Measurements from ENCODE around the gene SLC4A11. TPM values are rescaled to one million over a fixed set of nuclear protein-coding genes. Genes with fewer than 3 reads are reported as not detected.

The SLC4A11 gene
- total and polyA plus RNA-seq, 2 donors (not counting 1 experiment from before 2014, with no cell fraction given): 0.56 to 1.7 TPM

DNA sequence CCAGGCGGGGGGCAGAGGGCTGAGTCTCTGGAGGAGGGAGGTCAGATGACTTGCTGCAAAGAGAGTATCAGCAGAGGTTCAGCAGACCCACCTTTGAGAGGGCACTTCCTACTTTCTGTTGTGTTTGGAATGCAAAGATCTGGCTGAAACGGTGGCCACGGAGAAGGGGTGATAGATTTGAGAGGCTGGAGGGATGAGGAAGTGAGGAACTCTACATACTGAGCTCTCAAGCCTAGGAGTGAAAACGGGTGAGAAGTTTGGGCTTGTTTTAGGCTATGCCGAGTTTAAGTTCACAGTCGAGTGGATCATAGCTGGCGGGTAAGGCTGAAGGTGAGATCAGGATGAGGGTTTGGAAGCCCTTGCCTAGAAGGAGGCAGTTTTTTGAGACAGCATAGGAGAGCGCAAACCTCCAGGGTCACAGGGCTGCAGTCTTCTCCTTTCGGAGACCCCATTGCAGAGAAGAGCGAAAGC is 30.2 kb downstream of the SLC4A11 start:
- Histone ChIP-seq H3K9me3 (ENCODE audit: control insufficient read depth, insufficient read depth, low read depth, low read length) (no peaks in the 10 kb centered on the region), H3K27me3 (ENCODE audit: control insufficient read depth, insufficient read depth, low read length) (no peaks in the 10 kb centered on the region), H3K27ac (ENCODE audit: insufficient read depth, low read length) (peak overlapping the region; percentile 84), H3K4me1 (ENCODE audit: control insufficient read depth, extremely low read depth, insufficient read depth, low read length) (peaks cover 6% of the 10 kb centered on the region), H3K9ac (ENCODE audit: insufficient read depth, low read length) (peak overlapping the region; percentile 81), H3K36me3 (ENCODE audit: control insufficient read depth, insufficient read depth, low read length) (no peaks in the 10 kb centered on the region), H2AFZ (ENCODE audit: low read length) (peak overlapping the region; percentile 90), H3K4me2 (ENCODE audit: extremely low read depth, insufficient read depth, low read length) (peak overlapping the region; percentile 96), H3K79me2 (ENCODE audit: control insufficient read depth, insufficient read depth, low read length) (peaks cover 30% of the 10 kb centered on the region), H3K4me3 (replicated peaks in 1 of 4; ENCODE audit: control extremely low read depth in 1 of 4, insufficient read depth in 1 of 4, low read depth in 3 of 4, low read length in 4 of 4) (peak overlapping the region; percentile 92 to 96 (median 96)), H4K20me1 (ENCODE audit: control insufficient read depth, extremely low read depth, insufficient read depth, low read length) (no peaks in the 10 kb centered on the region)
- TF ChIP-seq EZH2 (IDR thresholded peaks at IDR 0.05; ENCODE audit: low read length, missing control alignments): no peak
- TF ChIP-seq, protein P1, sequence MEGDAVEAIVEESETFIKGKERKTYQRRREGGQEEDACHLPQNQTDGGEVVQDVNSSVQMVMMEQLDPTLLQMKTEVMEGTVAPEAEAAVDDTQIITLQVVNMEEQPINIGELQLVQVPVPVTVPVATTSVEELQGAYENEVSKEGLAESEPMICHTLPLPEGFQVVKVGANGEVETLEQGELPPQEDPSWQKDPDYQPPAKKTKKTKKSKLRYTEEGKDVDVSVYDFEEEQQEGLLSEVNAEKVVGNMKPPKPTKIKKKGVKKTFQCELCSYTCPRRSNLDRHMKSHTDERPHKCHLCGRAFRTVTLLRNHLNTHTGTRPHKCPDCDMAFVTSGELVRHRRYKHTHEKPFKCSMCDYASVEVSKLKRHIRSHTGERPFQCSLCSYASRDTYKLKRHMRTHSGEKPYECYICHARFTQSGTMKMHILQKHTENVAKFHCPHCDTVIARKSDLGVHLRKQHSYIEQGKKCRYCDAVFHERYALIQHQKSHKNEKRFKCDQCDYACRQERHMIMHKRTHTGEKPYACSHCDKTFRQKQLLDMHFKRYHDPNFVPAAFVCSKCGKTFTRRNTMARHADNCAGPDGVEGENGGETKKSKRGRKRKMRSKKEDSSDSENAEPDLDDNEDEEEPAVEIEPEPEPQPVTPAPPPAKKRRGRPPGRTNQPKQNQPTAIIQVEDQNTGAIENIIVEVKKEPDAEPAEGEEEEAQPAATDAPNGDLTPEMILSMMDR (conservative IDR thresholded peaks at IDR 0.05 in 1 of 2, IDR thresholded peaks at IDR 0.05 in 1 of 2; ENCODE audit: low read depth in 1 of 2, low read length in 2 of 2): no peak
- DNase-seq (ENCODE audit: low read depth in 2 of 2): no peak

DNA sequence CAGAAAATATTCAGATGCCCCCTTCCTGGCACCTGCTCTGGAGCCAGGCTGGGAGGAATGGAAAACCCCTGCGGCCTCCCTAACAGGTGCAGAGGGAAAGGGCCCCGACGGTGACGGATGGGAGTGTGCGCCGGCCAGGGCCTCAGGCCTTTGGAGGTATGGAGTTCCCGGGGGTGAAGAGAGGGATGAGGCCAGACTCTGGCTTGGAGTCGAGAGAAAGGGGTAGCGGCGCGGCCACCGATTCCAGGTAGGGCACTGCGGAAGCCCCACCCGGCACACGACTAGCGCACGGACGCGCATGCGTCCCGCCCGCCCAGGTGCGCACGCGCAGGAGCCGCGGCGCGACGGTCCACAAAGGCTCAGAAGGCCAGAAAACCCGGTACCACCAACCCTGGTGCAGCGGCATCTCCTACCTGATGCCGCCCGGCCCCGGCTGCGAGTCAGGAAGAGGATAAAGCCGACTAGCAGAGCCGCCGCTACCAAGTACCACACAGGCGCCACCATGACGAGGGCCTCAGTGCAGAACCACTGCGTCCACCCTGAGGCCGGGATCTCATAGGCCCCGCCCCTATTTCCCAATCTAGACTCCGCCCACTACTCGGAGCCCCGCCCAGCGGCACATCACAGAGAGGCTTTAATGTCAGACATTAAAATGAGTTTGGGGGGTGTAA is 34.7 kb downstream of the SLC4A11 start, which contains the start of gene DDRGK1:
Gene DDRGK1 (minus strand): TSS at position 559 of the 671 bp plus-strand sequence. CDS start 55 bp downstream, at position 504.
- Histone ChIP-seq H3K36me3 (ENCODE audit: control insufficient read depth, insufficient read depth, low read length) (peaks cover 8% of the 10 kb centered on the region), H3K9me3 (ENCODE audit: control insufficient read depth, insufficient read depth, low read depth, low read length) (no peaks in the 10 kb centered on the region), H3K4me2 (ENCODE audit: extremely low read depth, insufficient read depth, low read length) (peak within 1 kb of the TSS; percentile 96), H3K4me1 (ENCODE audit: control insufficient read depth, extremely low read depth, insufficient read depth, low read length) (peaks cover 4% of the 10 kb centered on the region), H3K27ac (ENCODE audit: insufficient read depth, low read length) (peak within 1 kb of the TSS; percentile 80), H4K20me1 (ENCODE audit: control insufficient read depth, extremely low read depth, insufficient read depth, low read length) (no peaks in the 10 kb centered on the region), H3K79me2 (ENCODE audit: control insufficient read depth, insufficient read depth, low read length) (peaks cover 21% of the 10 kb centered on the region), H3K9ac (ENCODE audit: insufficient read depth, low read length) (peak within 1 kb of the TSS; percentile 89), H3K27me3 (ENCODE audit: control insufficient read depth, insufficient read depth, low read length) (no peaks in the 10 kb centered on the region), H2AFZ (ENCODE audit: low read length) (peak within 1 kb of the TSS; percentile 95), H3K4me3 (replicated peaks in 1 of 4; ENCODE audit: control extremely low read depth in 1 of 4, insufficient read depth in 1 of 4, low read depth in 3 of 4, low read length in 4 of 4) (peak within 1 kb of the TSS; percentile 71 to 97 (median 86))
- TF ChIP-seq, protein P1 (conservative IDR thresholded peaks at IDR 0.05 in 1 of 2, IDR thresholded peaks at IDR 0.05 in 1 of 2; ENCODE audit: low read depth in 1 of 2, low read length in 2 of 2): no peak
- no peak for TF ChIP-seq EZH2 (IDR thresholded peaks at IDR 0.05; ENCODE audit: low read length, missing control alignments)
- DNase-seq (ENCODE audit: low read depth in 2 of 2): peak; percentile 64 to 82

DNA sequence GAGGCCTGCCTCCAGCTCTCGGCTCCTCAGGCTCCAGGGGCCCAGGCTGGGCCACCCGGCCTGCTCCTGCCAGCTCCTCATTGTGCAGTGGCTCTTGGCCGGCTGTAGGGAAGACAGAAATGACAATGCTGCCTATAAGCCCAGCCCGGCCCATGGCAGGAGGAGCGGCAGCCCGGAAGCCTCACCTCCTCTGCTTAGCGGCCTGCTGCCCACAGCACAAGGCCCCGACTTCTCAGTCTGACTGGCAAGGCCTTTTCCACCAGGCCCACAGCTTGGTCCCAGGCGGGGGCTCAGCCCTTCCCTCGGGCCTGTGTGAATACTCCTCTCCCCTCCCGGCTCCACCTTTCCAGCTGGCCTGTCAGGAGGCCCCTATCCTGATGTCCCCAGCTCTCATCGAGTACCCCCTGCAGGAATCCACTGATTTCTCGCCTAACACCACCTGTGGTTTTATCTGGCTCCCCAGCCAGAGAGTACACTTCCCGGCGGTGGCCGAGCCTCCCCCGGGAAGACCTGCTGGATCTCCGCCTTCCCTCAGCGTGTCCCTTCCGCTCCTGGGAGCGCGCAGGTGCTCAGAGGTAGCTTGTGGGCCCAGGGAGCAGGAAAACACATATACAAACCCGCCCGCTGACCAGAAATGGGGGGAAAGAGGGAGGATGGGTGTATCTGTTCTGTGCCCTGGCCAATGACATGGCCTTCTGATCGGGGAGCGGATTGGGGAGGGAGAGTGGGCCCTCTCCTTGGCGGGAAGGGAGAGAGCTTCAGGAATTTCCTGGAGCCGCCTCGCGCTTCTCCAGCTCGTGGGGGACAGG is 35.5 kb downstream of the SLC4A11 start:
- TF ChIP-seq EZH2 (IDR thresholded peaks at IDR 0.05; ENCODE audit: low read length, missing control alignments): no peak
- TF ChIP-seq, protein P1 (conservative IDR thresholded peaks at IDR 0.05 in 1 of 2, IDR thresholded peaks at IDR 0.05 in 1 of 2; ENCODE audit: low read depth in 1 of 2, low read length in 2 of 2): no peak
- Histone ChIP-seq H3K27me3 (ENCODE audit: control insufficient read depth, insufficient read depth, low read length) (no peaks in the 10 kb centered on the region), H3K4me1 (ENCODE audit: control insufficient read depth, extremely low read depth, insufficient read depth, low read length) (peaks cover 4% of the 10 kb centered on the region), H3K4me2 (ENCODE audit: extremely low read depth, insufficient read depth, low read length) (peak overlapping the region; percentile 96), H3K27ac (ENCODE audit: insufficient read depth, low read length) (peak overlapping the region; percentile 80), H3K9ac (ENCODE audit: insufficient read depth, low read length) (peak overlapping the region; percentile 89), H3K9me3 (ENCODE audit: control insufficient read depth, insufficient read depth, low read depth, low read length) (no peaks in the 10 kb centered on the region), H4K20me1 (ENCODE audit: control insufficient read depth, extremely low read depth, insufficient read depth, low read length) (no peaks in the 10 kb centered on the region), H3K4me3 (replicated peaks in 1 of 4; ENCODE audit: control extremely low read depth in 1 of 4, insufficient read depth in 1 of 4, low read depth in 3 of 4, low read length in 4 of 4) (peak overlapping the region; percentile 71 to 97 (median 86)), H3K79me2 (ENCODE audit: control insufficient read depth, insufficient read depth, low read length) (peaks cover 18% of the 10 kb centered on the region), H3K36me3 (ENCODE audit: control insufficient read depth, insufficient read depth, low read length) (peaks cover 10% of the 10 kb centered on the region), H2AFZ (ENCODE audit: low read length) (peak overlapping the region; percentile 95)
- peak in 1 of 2 donors; percentile 39 for DNase-seq (ENCODE audit: low read depth in 2 of 2)

All from fibroblast of lung (primary cell).